Omental fat pad (tissue), 4 donors: ENCODE measurements around the gene SIRPG. TPM values are rescaled to one million over a fixed set of nuclear protein-coding genes. Genes with fewer than 3 reads are reported as not detected.
"Not testable (repeated sequence)": the region's sequence is repeated elsewhere in the genome, so short reads cannot be mapped to it uniquely, and the experiment has no call there.

Experiments used
- ATAC-seq: fragments of 150-250 bp; one replicate; pipeline ENCODE4 v1.9.1; 2016; ENCODE audit warnings: mild to moderate bottlenecking, moderate library complexity; ENCODE audit not compliant: low FRiP score
- DNase-seq: peaks from one replicate; pipeline ENCODE4 v3.0.0-alpha.2; 2019; ENCODE audit warnings: low spot score
- CTCF ChIP-seq, 3 donors: fragments of 450-650 bp; IDR thresholded peaks; one replicate each; pipeline ENCODE4 v1.5.1; 2016 to 2017; ENCODE audit warnings: antibody characterized with exemption in 3 of 3, mild to moderate bottlenecking in 3 of 3, moderate library complexity in 2 of 3
- total RNA-seq, 4 donors: library from RNA; depleted of rRNA; stranded (reverse); fragments of >200 nt; gene quantifications; one replicate each; pipeline ENCODE4 v1.1.0, GENCODE V29; 2016

SIRPG gene
- total RNA-seq, 4 donors from 2014 or later, result not detected

GRCh38 chr20:1616858-1617434 lies 40.6 kb downstream of the SIRPG start:
- no peak for TF ChIP-seq CTCF (IDR thresholded peaks at IDR 0.05)
- ATAC-seq (no peak), DNase-seq (no peak)

- ATAC-seq, DNase-seq: not testable (repeated sequence)
These were observed 47.2 kb downstream of the SIRPG start for GRCh38 chr20:1610404-1610803.

GRCh38 chr20:1608678-1609347 lies 48.8 kb downstream of the SIRPG start:
- ATAC-seq, DNase-seq: not testable (repeated sequence)

DNA sequence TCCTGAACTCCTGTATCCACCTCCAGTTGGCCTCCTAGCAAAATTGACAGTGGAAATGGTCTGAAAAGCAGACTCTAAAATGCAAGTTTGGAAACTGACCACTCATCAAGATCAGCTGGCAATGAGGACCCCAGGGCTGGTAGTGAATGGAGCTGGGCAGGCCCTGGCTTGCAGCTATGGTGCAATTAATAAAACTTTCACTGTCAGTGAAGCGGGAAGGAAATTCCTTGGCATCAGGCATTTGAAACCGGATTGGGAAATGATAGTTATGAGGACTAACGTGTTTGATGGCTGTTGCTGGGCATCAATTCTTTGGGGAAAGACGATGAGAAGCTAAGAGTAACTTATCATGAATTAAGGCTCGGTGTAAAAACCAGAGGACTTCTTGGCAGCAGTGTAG lies 56.8 kb downstream of the SIRPG start:
- no peak for DNase-seq
- TF ChIP-seq CTCF (IDR thresholded peaks at IDR 0.05), result no peak
- ATAC-seq, result no peak

DNA sequence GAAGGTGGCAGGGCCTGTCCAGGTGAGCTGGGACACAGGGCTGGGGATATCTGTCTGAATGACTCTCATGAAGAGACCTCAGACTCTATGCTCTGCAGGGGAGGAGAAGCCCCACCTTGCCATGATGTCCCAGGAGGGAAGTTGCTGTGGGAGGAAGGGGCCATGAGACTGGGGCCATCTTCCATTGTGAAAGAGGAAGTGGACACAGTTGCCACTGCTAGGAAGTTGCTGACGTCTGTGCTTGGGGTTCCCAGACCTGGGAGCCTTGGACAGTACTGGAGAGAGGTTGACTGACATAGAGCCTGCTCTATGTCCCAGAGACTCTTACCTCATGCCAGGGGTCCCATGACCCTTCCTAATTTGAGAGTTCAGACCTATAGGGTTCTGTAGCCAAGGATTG lies 62.2 kb downstream of the SIRPG start:
- DNase-seq, result no peak
- ATAC-seq, result no peak
- no peak for TF ChIP-seq CTCF (IDR thresholded peaks at IDR 0.05)

DNA sequence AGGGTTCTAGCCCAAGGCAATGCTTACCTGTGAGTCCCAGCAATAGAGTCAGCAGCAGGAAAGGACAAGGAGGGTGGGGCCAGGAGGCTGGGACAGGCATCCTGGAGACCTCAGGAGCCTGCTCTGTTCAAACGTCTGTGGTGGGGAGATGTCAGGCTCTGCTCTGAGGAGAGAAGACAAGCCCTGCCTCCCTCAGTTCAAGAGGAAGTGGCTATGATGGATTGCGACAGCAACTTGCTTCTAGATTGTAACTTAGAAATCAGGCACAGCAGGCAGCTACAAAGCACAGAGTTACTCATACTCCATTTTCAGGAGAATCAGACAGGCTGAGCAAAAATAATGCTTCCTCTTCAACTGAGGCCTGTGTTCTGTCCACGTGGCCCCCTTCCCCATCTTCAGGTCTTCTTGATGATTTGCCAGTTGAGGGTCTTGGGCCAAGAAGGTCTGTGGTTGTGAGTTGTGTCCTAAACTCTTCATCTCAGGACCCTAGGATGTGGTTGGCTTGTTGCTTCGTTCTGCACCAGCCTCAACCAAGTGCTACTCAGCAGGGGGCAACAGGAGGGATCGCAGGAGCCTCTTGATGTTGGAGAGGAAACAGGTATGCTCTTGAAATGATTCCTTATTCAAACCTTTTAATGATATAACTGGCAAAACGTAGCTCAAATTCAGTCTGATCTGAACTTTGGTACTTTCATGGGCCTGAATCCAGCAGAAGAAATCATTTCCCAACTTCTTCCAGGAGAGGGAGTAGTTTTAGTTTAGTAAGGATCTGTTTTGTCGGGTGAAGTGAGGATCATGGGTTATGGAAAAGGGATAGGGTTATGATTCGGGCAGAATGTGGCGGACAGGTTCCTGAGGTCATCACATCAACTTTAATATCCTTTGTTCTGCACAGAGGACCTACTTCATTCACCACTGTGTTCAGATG lies 68.8 kb downstream of the SIRPG start:
- no peak for TF ChIP-seq CTCF (IDR thresholded peaks at IDR 0.05)

DNA sequence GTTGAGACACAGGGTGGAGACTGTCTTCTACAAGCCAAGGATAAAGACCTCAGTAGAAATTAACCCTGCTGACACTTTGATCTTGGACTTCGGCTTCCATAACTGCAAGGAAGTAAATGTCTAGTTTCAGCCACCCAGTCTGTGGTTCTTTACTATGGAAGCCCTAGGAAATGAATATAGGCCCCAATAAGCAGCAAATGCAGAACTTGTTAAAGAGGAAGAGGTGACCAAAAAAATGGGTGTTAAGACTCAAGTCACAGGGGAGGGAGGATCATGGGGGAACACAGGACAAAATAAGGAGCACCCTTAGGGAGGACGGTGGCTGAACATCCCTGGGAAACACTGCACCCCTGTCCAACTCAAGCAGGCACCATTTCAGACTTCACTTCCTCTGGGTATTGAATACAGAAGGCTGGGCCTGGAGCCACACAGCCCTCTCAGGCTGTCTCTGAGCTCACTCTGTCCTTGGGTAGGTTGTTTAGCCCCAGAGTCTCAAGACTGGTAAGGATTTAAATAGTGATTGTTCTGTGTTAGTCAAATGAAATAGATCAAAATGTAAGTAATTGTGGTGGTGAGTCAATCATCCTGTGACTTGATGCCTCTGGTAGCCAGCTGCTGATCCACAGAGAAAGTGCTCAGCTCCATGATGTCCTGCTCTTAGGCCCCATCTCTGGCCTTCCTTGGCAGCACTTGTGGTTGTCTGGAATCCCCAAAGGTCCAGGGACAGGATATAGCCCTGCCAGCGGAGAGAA lies 69.6 kb downstream of the SIRPG start:
- DNase-seq (no peak), ATAC-seq (no peak)
- TF ChIP-seq CTCF (IDR thresholded peaks at IDR 0.05), result no peak

More for the DNA sequence above, 68.8 kb downstream of the SIRPG start:
- ATAC-seq, result no peak
- DNase-seq, result no peak
